HUES48 (cell line): Measurements from ENCODE around the gene SLAIN1.

ENCODE experiments used
- H3K27ac ChIP-seq: one replicate; pipeline ENCODE4 v1.7.0; 2013; ENCODE audit warnings: low read depth, low read length, inconsistent platforms
- H3K27me3 ChIP-seq: 2 replicates; pipeline ENCODE4 v1.6.1; 2013; ENCODE audit warnings: mild to moderate bottlenecking, low read length; ENCODE audit not compliant: control insufficient read depth, insufficient read depth
- H3K36me3 ChIP-seq: 2 replicates; pipeline ENCODE4 v1.6.1; 2013; ENCODE audit warnings: low read length; ENCODE audit not compliant: control insufficient read depth, insufficient read depth
- H3K4me1 ChIP-seq: 2 replicates; pipeline ENCODE4 v1.6.1; 2013; ENCODE audit warnings: mild to moderate bottlenecking, low read length; ENCODE audit not compliant: control insufficient read depth, insufficient read depth
- H3K4me3 ChIP-seq: 2 replicates; pipeline ENCODE4 v1.5.1; 2013; ENCODE audit warnings: mild to moderate bottlenecking, low read depth, low read length
- H3K9ac ChIP-seq: 2 replicates; pipeline ENCODE4 v1.6.1; 2013; ENCODE audit warnings: mild to moderate bottlenecking, low read depth, low read length, moderate library complexity
- H3K9me3 ChIP-seq: 2 replicates; pipeline ENCODE4 v1.6.1; 2013; ENCODE audit warnings: low read length; ENCODE audit not compliant: control insufficient read depth, insufficient read depth

SLAIN1 gene

DNA sequence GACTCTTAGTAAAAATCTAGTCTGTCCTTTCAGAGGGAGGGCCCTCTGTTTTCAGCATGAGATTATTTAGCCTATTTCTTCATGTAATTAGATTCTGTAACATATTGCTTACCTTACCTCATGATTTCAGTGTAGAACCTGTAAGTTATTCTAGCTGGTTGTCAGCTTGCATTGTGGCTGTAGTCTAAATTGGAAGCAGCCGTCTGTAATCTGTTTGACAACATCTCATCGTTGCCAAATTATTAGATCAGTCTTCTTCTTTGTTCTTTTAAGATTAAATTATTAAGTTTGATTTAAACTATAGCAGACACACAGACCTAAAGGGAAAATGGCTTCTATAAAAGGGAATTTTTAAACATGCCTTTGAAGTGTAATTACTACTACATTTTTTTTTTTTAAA, 34.8 kb downstream of the SLAIN1 start:
- H3K4me1 ChIP-seq: peaks cover 28% of the 10 kb centered on the region
- H3K36me3 ChIP-seq: peaks cover 16% of the 10 kb centered on the region
- H3K27me3 ChIP-seq: no peaks in the 10 kb centered on the region
- H3K9me3 ChIP-seq: no peaks in the 10 kb centered on the region
- H3K4me3 ChIP-seq: no peak overlapping the region
- H3K9ac ChIP-seq: no peak overlapping the region
- H3K27ac ChIP-seq: no peak overlapping the region

DNA sequence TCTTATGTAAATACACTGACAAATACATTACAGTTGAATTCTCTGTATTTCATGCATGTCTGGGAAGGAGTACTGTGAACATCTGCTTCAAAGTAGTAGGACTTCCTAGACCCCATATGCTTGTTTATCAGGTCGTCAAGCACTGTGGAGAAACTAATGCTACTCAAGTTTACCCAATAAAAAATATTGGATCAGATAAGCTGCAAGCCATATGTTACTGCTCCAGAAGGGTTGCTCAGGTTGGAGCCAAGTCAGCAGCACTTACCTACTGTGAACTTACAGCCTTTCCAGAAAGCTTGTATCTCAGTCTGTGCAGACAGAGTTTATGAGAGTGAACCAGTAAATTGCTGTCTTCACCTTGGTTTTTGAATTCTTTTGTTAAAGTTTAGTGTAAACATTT, 36.2 kb downstream of the SLAIN1 start:
- no peak overlapping the region for H3K4me3 ChIP-seq
- H3K9me3 ChIP-seq: no peaks in the 10 kb centered on the region
- H3K27ac ChIP-seq: no peak overlapping the region
- H3K4me1 ChIP-seq: peaks cover 26% of the 10 kb centered on the region
- no peaks in the 10 kb centered on the region for H3K27me3 ChIP-seq
- H3K36me3 ChIP-seq: peaks cover 9% of the 10 kb centered on the region
- no peak overlapping the region for H3K9ac ChIP-seq

DNA sequence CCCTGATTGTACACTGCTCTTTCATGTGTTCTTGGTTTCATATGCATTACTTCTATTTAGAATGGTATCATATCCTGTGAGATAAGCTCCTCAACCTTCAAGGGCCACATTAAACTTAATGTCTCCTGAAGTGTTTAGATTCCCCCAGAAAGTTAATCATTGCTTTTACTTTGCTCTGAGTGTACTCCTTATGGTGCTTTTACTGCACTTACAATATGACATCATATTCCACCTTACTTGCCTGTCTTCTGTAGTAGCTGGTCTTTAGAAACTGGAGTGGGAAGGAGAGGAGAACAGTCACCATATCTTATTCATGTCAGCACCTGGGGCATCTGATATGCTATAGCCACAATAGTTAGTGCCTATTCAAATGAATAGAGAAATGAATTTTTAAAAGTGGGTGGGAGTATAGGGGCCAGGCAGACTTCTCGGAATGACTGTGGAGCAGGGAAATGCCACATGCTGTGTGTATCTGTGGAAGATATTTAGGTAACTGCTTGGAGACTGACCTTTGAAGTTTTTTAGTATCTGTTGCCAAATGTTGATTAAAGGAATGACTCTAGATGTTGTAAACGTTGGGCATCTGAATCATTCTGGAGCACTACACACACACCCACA, 40.2 kb downstream of the SLAIN1 start:
- Histone ChIP-seq H3K27ac (no peak overlapping the region), H3K9ac (no peak overlapping the region), H3K27me3 (no peaks in the 10 kb centered on the region), H3K9me3 (no peaks in the 10 kb centered on the region), H3K4me3 (no peak overlapping the region), H3K4me1 (peaks cover 15% of the 10 kb centered on the region), H3K36me3 (peaks cover 3% of the 10 kb centered on the region)

DNA sequence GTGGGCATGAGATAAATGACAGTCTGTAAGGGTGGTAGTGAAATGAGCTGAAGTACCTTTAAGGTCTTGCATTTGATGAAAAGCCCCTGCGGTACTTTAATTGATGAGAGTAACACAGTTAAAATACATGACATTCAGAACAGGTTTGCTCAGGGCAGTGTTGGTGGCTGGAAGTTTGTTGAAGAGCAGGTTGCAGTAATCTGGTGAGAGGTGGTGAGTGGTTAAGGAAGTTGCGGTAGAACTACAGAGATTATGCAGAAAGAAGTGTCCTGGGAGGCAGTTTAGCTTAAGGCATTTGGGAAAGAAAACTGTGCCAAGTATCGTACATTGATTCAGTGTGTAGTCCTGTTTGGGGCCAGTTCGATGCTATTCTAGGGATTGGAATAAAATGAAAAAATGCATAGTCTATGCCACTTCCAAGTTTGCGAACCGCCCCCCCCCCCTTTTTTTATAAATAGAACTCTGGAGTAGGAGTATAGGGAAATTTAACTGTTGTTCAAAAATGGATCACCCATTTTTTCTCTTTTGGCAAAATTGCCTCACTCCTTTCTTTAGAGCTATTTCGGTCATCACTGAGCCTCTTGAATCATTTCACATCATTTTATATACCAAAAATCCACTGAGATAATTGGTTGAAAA, 42.7 kb downstream of the SLAIN1 start:
- Histone ChIP-seq H3K36me3 (peaks cover 16% of the 10 kb centered on the region), H3K9me3 (no peaks in the 10 kb centered on the region), H3K4me1 (peaks cover 9% of the 10 kb centered on the region), H3K27ac (no peak overlapping the region), H3K9ac (no peak overlapping the region), H3K4me3 (no peak overlapping the region), H3K27me3 (no peaks in the 10 kb centered on the region)

DNA sequence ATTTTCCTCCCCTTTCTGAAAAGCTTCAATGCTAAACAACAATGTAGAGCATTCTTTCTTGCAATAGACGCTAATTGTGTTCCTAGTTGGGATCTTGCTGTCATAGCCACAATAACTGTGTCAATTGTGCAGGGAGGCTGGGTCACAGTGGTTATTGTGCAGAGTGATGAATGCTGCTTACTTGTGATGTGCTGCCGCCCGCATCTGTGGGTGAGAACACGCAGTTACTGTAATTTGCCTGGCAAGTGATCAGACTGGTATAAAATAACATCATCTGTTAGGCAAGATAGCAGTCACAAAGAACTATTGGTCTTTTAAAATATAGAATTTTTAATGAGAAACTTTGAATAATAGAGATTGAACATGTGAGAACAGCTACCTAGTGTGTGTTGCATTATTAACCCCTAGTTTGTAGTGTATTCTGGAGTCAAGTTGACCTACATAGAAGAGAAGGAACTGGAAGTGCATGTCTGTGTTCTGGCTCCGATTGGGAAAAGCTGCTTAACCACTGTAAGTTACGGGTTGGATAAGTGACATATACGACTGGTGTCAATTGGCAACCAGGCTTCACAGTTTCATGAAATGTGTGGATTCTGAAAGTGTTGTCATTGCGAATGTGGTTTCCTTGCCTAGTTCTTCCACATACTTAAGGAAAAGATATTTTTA, 43.6 kb downstream of the SLAIN1 start:
- no peak overlapping the region for H3K9ac ChIP-seq
- no peaks in the 10 kb centered on the region for H3K27me3 ChIP-seq
- peaks cover 9% of the 10 kb centered on the region for H3K4me1 ChIP-seq
- no peak overlapping the region for H3K4me3 ChIP-seq
- no peak overlapping the region for H3K27ac ChIP-seq
- peaks cover 23% of the 10 kb centered on the region for H3K36me3 ChIP-seq
- no peaks in the 10 kb centered on the region for H3K9me3 ChIP-seq

DNA sequence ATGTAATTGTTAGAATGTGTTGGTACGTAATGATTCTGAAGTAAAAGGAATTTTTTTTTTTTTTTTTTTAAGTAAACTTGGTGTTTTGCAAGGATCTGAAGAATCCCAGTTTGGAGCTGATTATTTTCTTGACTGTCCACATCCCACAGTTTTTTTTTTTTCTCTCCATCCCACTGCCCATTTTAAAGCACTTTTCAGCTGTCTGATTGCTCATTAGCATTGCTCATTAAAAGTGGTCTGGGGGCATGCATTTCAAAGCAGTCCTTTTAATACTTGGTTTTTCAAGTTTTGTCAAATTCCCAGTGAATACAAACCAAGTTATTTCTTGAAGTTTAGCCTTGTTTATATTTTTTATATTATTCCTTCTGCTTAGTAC, 44.1 kb downstream of the SLAIN1 start:
- H3K36me3 ChIP-seq: peaks cover 28% of the 10 kb centered on the region
- no peaks in the 10 kb centered on the region for H3K27me3 ChIP-seq
- no peaks in the 10 kb centered on the region for H3K9me3 ChIP-seq
- no peak overlapping the region for H3K9ac ChIP-seq
- no peak overlapping the region for H3K4me3 ChIP-seq
- H3K27ac ChIP-seq: no peak overlapping the region
- peaks cover 9% of the 10 kb centered on the region for H3K4me1 ChIP-seq

DNA sequence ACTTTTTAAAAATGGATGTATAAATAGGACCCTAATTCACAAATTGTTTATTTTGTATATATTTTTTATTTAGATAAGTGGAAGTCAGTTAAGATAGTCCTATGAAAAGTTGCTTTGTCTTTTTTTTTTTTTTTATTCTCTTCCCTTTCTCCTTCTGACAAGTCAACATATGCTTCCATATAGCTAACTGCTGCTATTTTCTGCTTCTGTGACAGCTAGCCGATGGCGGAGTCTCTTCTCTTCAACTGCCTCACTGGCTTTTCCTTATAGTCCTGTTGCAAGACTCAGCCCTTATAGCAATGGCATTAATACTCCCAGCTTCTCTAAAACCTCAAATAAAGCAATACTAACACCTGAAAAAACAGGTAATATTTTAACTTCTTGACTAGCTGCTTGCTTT, 45.3 kb downstream of the SLAIN1 start:
- Histone ChIP-seq H3K36me3 (peaks cover 38% of the 10 kb centered on the region), H3K4me1 (peaks cover 9% of the 10 kb centered on the region), H3K27me3 (no peaks in the 10 kb centered on the region), H3K27ac (no peak overlapping the region), H3K4me3 (no peak overlapping the region), H3K9me3 (no peaks in the 10 kb centered on the region), H3K9ac (no peak overlapping the region)

DNA sequence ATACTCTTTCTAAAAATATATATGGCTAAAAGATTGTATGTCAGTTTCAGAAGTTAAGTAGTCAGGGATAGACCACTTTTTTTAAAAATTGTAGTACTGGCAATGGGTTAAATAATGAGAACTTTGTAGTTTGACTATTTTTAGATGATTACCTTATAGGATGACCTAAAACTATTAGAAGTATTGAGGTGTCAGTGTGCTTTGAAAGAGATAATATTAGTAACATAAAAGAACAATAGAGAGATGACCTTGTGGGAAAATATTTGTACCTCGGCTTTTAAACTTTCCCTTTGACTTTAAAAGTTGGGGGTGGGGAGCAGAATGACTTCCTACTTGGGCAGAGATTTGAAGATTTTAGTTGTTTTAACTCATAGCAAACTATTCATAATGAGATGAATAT, 48.3 kb downstream of the SLAIN1 start:
- H3K36me3 ChIP-seq: peaks cover 43% of the 10 kb centered on the region
- H3K4me1 ChIP-seq: peaks cover 6% of the 10 kb centered on the region
- no peak overlapping the region for H3K27ac ChIP-seq
- H3K4me3 ChIP-seq: no peak overlapping the region
- no peak overlapping the region for H3K9ac ChIP-seq
- no peaks in the 10 kb centered on the region for H3K27me3 ChIP-seq
- no peaks in the 10 kb centered on the region for H3K9me3 ChIP-seq

DNA sequence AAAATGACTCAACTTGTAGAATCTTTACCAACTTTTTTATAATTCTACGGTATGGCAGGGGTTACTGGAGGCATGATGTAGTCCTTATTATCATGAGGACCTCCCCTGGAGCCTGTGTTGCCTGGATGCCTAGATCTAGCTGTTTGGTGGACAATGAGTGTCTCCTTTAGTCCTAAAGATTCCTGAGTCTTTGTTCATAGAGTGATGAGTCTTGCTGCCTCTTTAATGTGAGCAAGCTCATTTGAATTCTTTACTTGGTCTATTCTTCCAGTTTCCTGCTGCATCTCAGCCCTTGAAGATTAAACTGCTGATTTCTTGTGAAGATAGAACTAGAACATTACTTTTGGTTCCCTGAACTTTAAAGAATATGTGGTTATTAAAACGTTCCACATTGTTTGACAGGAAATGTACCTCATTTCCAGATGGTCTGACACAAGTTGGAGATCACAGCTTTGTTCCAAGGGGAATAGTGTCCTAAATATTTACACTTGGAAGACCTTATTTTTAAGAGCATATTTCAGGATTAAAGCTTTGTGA, 51.9 kb downstream of the SLAIN1 start:
- Histone ChIP-seq H3K27ac (no peak overlapping the region), H3K36me3 (peaks cover 54% of the 10 kb centered on the region), H3K4me1 (peaks cover 6% of the 10 kb centered on the region; the same call in 1 of the 2 replicates)

DNA sequence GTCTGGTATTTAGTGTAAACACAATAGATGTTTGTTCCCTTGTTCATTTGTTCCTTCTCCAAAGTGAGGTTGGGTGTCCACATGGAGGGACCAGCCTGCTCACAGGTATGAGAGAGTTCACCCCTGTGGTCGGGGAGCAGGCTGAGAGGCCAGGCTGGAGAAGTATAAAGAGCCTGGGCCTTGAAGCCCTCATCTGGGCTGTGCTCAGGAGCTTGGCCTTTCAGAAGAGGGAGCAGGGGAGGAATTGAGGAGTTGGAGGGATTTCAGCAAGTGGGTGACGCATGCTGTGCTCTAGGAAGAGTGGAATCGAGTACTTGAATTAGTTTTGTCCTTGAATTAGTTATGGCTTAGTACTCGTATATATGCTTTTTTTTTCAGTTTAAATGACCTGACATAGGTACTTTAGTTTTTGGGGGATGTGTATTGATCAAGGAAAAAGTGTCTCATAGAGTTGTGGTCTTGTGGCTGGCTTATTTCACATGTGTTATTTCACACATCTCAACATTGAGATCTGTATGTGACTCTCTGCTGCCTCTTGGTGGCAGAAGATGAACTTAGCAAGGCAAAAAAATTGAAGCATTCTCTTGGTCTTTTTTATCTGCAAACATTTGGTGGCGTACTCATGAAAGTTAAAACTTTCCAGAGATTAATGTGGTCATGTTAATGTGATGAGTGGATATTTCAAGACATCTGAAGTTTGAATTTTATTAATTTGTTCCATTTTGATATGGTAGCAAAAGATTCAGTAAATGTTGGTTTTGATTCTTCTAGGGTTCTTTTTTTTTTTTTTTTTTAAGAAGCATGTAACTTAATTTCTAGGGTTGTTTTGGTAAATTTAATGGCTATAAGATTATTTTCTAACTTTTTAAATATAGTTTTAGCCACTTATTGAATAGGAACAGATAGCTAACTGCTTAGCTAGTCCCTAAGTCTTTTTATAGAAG, 54.3 kb downstream of the SLAIN1 start:
- Histone ChIP-seq H3K36me3 (peaks cover 36% of the 10 kb centered on the region), H3K9me3 (no peaks in the 10 kb centered on the region), H3K4me1 (peaks cover 6% of the 10 kb centered on the region; the same call in 1 of the 2 replicates), H3K9ac (no peak overlapping the region), H3K4me3 (no peak overlapping the region), H3K27me3 (no peaks in the 10 kb centered on the region), H3K27ac (peak overlapping the region; percentile 62)

More for the DNA sequence above, 51.9 kb downstream of the SLAIN1 start:
- Histone ChIP-seq H3K27me3 (no peaks in the 10 kb centered on the region), H3K4me3 (no peak overlapping the region), H3K9me3 (no peaks in the 10 kb centered on the region), H3K9ac (no peak overlapping the region)
